K562 (cell line): ENCODE results near the gene CDC123. TPM values are rescaled to one million over a fixed set of nuclear protein-coding genes. Genes with fewer than 3 reads are reported as not detected.

Experiments
- CBX3 ChIP-seq, 2 experiments: IDR thresholded peaks; 1 replicate in 1 of 2; 2 replicates in 1 of 2; pipeline ENCODE4 v1.6.1; 2012; ENCODE audit warnings: inconsistent platforms in 2 of 2, low read length in 2 of 2, borderline replicate concordance in 1 of 2, control low read depth in 1 of 2
- ETV5 ChIP-seq: sonication (generic); formaldehyde crosslinking; IDR thresholded peaks from 2 replicates; pipeline ENCODE4 v1.4.0; 2020; ENCODE audit warnings: low read depth, mild to moderate bottlenecking, missing genetic modification reagents
- MAZ ChIP-seq, 2 experiments: fragments of 450-650 bp in 1 of 2; sonication (generic) in 1 of 2; formaldehyde crosslinking; IDR thresholded peaks in 1 of 2; conservative IDR thresholded peaks in 1 of 2; 2 replicates each; pipeline versions ENCODE4 v1.4.0 to v1.5.0; 2020; ENCODE audit warnings: mild to moderate bottlenecking in 1 of 2, missing genetic modification reagents in 1 of 2
- PHF8 ChIP-seq: fragments of 200-600 bp; sonication (generic); IDR thresholded peaks from 2 replicates; pipeline ENCODE4 v1.6.1; 2012; ENCODE audit warnings: mixed run types, mild to moderate bottlenecking, inconsistent platforms, low read length, moderate library complexity, borderline replicate concordance
- POLR3G ChIP-seq: IDR thresholded peaks from 2 replicates; pipeline ENCODE4 v1.6.1; 2011; ENCODE audit not compliant: insufficient read length, insufficient replicate concordance; ENCODE audit errors: extremely low read depth
- SAP30 ChIP-seq: fragments of 200-600 bp; sonication (generic); IDR thresholded peaks from 2 replicates; pipeline ENCODE4 v1.6.1; 2012; ENCODE audit warnings: borderline replicate concordance, low read depth, mild to moderate bottlenecking, moderate library complexity, low read length, control low read depth, inconsistent platforms; ENCODE audit not compliant: insufficient read depth, poor library complexity, severe bottlenecking
- SMAD1 ChIP-seq: fragments of 150-350 bp; IDR thresholded peaks from 2 replicates; pipeline ENCODE4 v1.6.1; 2014; ENCODE audit warnings: low read length, low read depth; ENCODE audit not compliant: partially characterized antibody
- SMAD4 ChIP-seq: fragments of 250-450 bp; sonication (Bioruptor Pico); conservative IDR thresholded peaks from 2 replicates; pipeline ENCODE4 v1.8.0; 2021; ENCODE audit warnings: inconsistent platforms, mild to moderate bottlenecking, moderate library complexity
- USF2 ChIP-seq: sonication (generic); formaldehyde crosslinking; IDR thresholded peaks from 2 replicates; pipeline ENCODE4 v1.5.0; 2020; ENCODE audit warnings: missing genetic modification reagents
- ZBTB43 ChIP-seq: sonication (generic); formaldehyde crosslinking; IDR thresholded peaks from 2 replicates; pipeline ENCODE4 v1.8.0; 2023; ENCODE audit warnings: mild to moderate bottlenecking, missing genetic modification reagents
- ZNF121 ChIP-seq: sonication (generic); formaldehyde crosslinking; conservative IDR thresholded peaks from 2 replicates; pipeline ENCODE4 v1.8.0; 2022; ENCODE audit warnings: missing genetic modification reagents
- ZNF318 ChIP-seq, 2 experiments: fragments of 450-650 bp; IDR thresholded peaks; 2 replicates each; pipeline ENCODE4 v1.6.1; 2016; ENCODE audit warnings: mild to moderate bottlenecking in 2 of 2, borderline replicate concordance in 1 of 2, low read depth in 1 of 2, moderate library complexity in 1 of 2
- polyA plus RNA-seq, 8 experiments: library from polyadenylated mRNA; depleted of rRNA in 4 of 8; stranded (reverse) in 5 of 8; unstranded in 3 of 8; fragments of >200 nt; fragmentation: Nextera tagmentation in 2 of 8; fragmentation: Illumina TruSeq in 1 of 8; extraction: Ambion mirVana in 2 of 8; extraction: Trizol in 1 of 8; gene quantifications; 2 replicates each; pipeline versions ENCODE4 v1.2.1 to v1.2.3, GENCODE V29; 2011 to 2014; ENCODE audit warnings: inconsistent platforms in 1 of 8, missing spikeins in 1 of 8
- total RNA-seq, 7 experiments: library from RNA; depleted of rRNA in 6 of 7; stranded (reverse); fragments of >200 nt in 6 of 7; fragmentation: Illumina TruSeq in 2 of 7; extraction: Trizol in 2 of 7; gene quantifications; 2 replicates each; pipeline versions ENCODE4 v1.2.1 to v1.2.3, GENCODE V29; 2011 to 2021; ENCODE audit warnings: low replicate concordance in 1 of 7

Gene CDC123
- total and polyA plus RNA-seq, 9 of the 15 experiments (the other 6 are each of a cell fraction or from before 2014, with no cell fraction given) = 137 to 288 (median 175) TPM

- TF ChIP-seq ZNF318 (IDR thresholded peaks at IDR 0.05; ENCODE audit: borderline replicate concordance in 1 of 2, low read depth in 1 of 2) (no peak), SMAD1 (peak; percentile 65), ZNF121 (CRISPR knock-in tag) (0 out of 2 replicates have a peak, but pooled peaks have one; percentile 3), ETV5 (CRISPR knock-in tag) (peak; percentile 81), CBX3 (IDR thresholded peaks at IDR 0.05; ENCODE audit: borderline replicate concordance in 1 of 2, low read length in 2 of 2) (peak in 1 of 2 experiments; percentile 44; a peak in 1 of 3 replicates), ZBTB43 (CRISPR knock-in tag) (no peak), SAP30 (peak; percentile 81), SMAD4 (peak; percentile 73), USF2 (CRISPR knock-in tag) (no peak), MAZ (CRISPR knock-in tag; conservative IDR thresholded peaks at IDR 0.05 in 1 of 2, IDR thresholded peaks at IDR 0.05 in 1 of 2) (peak; percentile 80 to 90), POLR3G (no peak), PHF8 (peak; percentile 84; the same call in 1 of the 2 replicates)
Measured at GRCh38 chr10:12195603-12196506, at the start of gene CDC123, which contains the start of gene NUDT5 (continued).
